Stimulated activated CD4-positive, alpha-beta T cell treated with anti-CD3 and anti-CD28 coated beads, Interleukin-2, amount 100 ng/mL, for 24 hours (primary cell): ENCODE measurements around the gene CFD.
"Not testable (repeated sequence)": the region's sequence is repeated elsewhere in the genome, so short reads cannot be mapped to it uniquely, and the experiment has no call there.

ENCODE experiments used
- DNase-seq, 2 donors: peaks; one replicate each; pipeline ENCODE4 v3.0.0-alpha.2; 2020

The CFD gene

GRCh38 chr19:825897-826644 is 33.4 kb upstream of the CFD start:
- no peak for DNase-seq

DNA sequence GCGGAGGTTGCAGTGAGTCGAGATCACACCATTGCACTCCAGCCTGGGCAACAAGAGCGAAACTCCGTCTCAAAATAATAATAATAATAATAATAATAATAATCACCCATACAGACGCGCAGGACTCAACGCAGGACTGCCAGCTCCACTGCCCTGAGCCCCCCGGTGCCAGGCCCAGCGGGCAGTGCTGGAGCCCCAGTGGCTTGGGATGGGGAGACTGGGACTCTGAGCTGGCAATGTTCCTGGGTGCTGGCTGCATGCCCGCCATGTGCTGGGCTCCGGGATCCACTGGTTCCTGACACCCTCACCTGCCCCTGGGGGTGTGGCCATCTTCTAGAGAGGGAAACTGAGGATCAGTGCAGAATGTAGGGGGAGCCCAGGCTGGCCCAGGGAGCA is 32.2 kb upstream of the CFD start:
- no peak for DNase-seq

DNA sequence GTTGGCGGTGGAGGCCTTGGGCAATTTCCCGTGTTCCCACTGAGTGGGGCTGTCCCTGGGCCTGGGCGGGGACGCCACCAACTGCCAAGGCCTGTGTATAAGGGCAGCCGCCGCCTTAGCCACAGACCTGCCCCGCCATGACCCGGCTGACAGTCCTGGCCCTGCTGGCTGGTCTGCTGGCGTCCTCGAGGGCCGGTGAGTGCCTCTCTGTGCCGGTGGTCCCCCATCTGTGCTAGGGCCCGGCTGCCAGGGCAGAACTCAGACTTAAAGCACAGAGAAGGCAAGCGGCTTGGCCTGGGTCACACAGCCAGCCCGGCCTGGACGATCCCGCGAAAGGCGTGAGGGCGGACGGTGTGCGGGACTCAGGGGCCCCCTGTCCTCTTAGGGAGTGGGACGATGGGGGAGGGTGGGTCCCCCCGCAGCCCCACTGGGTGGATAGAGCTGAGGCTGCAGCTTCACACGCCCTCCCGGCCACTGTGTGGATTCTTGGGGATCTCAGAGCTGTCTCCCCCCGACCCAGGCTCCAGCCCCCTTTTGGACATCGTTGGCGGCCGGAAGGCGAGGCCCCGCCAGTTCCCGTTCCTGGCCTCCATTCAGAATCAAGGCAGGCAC is 31.6 kb upstream of the CFD start, which contains the start of gene AZU1:
Gene AZU1 (plus strand): TSS at position 128 of the 612 bp plus-strand sequence. CDS start 10 bp downstream, at position 138.
- DNase-seq, result no peak

DNA sequence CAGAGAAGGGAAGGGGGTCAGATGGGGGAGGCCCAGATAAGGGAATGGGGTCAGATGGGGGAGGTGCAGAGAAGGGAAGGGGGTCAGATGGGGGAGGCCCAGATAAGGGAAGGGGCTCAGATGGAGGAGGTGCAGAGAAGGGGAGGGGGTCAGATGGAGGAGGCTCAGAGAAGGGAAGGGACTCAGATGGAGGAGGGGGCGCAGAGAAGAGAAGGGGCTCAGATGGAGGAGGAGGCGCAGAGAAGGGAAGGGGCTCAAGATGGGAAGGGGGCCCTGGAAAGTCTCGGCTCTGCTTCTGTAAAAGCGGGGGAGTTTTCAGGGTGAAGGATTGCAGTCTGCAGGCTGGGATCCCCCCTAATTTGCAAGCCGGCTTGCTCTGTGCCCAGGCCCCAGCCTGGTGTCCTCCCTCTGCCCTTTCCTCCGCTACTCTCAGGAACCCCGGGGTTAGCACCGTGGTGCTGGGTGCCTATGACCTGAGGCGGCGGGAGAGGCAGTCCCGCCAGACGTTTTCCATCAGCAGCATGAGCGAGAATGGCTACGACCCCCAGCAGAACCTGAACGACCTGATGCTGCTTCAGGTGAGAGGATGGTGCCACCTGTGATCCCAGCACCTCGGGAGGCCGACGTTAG is 30.2 kb upstream of the CFD start:
- DNase-seq, result no peak

- DNase-seq, result no peak
Measured at GRCh38 chr19:831407-832369, 27.8 kb upstream of the CFD start.

- no peak for DNase-seq
Measured at GRCh38 chr19:834216-834615, 25.2 kb upstream of the CFD start.

DNA sequence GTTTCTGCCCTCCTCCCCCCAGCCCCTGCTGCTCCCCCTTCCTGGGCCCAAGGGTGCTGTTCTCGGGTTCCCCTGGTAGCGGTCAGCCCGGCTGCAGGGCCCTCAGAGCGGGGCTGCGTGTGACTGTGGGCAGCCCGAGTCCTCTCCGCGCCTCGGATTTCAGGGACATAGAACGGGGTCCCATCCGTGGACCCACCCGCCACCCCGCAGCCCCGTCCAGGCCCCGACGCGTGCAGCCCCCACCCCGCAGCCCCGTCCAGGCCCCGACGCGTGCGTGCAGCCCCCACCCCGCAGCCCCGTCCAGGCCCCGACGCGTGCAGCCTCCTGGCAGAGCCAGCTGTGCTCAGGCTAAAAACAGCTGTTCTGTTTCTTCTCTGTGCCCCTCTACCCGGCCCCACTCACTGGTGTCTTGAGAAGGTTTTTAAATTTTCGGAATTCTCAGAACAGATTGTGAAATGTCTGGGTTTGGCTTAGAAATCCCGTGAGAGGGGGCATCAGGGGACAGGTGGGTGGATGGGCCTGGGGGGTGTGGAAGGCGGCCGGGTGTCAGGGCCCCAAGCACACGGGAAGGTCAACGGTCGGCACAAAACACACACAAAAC is 24.2 kb upstream of the CFD start:
- no peak for DNase-seq

GRCh38 chr19:840519-841206 is 18.8 kb upstream of the CFD start, which contains the start of gene PRTN3:
TSS of gene PRTN3 (plus strand) at chr19:840999. CDS start at chr19:841009, 10 bp downstream.
- no peak for DNase-seq

GRCh38 chr19:842802-843179 is 16.7 kb upstream of the CFD start:
- DNase-seq, result not testable (repeated sequence)

- DNase-seq, result no peak
Measured at GRCh38 chr19:843180-843835, 16.2 kb upstream of the CFD start.

DNA sequence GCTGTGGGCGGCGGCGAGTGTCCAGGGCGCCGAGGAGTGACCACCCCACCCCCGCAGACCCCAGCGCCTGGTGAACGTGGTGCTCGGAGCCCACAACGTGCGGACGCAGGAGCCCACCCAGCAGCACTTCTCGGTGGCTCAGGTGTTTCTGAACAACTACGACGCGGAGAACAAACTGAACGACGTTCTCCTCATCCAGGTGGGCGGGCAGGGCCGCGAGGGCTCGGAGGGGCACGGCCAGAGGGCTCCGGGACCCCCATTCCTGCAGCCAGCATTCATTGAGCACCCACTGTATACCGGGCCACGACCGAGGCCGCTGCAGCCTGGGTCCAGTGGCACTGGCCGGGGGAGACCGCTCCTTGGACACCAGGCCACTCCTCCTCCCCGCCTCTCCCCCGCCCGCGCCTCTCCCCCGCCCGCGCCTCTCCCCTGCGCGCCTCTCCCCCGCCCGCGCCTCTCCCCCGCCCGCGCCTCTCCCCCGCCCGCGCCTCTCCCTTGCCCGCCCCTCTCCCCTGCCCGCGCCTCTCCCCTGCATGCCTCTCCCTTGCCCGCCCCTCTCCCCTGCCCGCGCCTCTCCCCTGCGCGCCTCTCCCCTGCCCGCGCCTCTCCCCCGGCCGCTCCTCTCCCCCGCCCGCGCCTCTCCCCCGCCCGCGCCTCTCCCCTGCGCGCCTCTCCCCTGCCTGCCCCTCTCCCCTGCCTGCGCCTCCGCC is 15.5 kb upstream of the CFD start:
- no peak for DNase-seq

- DNase-seq, result no peak
Measured at GRCh38 chr19:844546-844971, 14.9 kb upstream of the CFD start.

DNA sequence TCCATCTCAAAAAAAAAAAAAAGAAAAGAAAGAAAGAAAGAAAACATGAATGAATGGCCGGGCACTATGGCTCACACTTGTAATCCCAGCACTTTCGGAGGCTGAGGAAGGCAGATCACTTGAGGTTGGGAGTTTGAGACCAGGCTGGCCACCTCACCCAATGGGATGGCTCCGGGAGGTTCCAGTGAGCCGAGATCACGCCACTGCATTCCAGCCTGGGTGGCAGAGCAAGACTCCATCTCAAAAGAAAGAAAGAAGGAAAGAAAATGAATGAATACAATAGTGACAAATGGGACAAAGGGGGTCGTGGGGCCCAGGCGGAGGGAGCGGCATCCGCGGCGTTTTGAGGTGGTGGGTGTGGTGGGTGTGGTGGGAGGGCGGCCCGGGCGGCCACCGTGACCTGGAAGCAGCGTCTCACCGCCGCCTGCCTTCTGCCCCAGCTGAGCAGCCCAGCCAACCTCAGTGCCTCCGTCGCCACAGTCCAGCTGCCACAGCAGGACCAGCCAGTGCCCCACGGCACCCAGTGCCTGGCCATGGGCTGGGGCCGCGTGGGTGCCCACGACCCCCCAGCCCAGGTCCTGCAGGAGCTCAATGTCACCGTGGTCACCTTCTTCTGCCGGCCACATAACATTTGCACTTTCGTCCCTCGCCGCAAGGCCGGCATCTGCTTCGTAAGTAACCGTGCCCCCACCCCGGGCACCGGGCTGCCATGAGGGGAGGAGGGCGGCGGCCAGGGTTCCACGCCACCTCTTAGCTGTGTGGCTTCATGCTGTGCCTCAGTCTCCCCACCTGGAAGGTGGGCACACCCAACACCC is 13.6 kb upstream of the CFD start:
- no peak for DNase-seq

DNA sequence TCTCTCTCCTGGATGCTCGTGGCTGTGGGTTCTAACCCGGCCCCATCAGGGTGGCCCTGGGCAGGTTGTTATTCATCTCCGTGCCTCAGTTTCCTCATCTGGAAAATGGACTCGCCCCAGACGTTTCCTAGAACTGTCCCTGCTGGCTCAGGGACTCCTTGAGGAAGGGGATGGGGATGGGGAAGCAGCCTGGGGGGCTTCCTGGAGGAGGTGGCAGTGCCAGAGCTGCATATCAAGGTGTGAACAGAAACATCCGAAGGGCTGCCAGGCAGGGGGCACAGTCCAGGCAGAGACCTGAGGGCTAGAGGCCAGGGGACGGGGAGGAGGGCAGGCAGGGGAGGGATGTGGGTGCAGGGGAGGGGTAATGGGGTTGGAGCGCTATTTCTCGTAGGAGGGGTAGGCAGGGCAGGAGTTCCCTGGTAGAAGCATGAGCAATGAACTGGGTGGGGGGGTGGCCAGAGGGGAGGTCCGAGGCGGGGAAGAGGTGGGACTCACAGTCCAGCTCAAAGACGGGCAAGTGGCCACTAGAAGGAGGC is 11.0 kb upstream of the CFD start:
- no peak for DNase-seq

- DNase-seq, result not testable (repeated sequence)
Measured at GRCh38 chr19:849195-849594, 10.3 kb upstream of the CFD start.

DNA sequence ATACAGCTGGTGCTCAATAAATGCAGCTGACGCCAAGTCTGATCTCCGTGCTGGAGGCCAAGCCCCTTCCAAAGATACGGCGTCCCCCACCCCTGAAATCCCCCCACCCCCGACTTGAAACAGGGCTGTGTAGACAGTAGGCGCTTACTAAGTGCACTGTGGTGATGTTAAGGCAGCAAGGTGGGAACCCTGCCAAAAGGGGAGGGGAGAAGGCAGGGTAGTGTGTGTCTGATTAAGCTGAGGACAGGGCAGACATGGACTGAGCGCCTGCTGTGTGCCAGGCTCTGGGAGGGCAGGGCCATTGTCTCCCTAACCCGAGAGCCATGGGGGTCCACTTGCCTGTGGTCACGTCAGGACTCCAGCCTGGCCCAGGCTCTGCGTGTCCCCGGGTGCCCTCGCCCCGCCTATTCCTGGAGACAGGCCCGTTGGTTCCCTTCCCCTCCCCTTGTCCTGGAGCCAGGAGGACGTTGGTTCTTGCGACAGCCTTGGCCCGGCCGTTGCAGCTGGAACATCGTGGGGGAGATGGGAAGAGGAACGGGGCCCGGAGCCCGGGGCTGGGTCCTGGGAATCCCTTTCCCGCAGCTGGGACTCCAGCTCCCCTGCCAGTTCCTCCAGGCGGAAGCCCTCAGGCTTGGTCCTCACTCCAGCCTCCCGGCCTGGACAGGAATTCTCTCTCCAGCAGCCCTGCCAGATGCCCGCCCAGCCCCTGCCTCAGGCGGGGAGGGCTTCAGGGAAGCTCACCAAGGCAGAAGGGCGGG is 9.1 kb upstream of the CFD start:
- DNase-seq, result no peak

- DNase-seq, result no peak
Measured at GRCh38 chr19:850979-851335, 8.5 kb upstream of the CFD start.

DNA sequence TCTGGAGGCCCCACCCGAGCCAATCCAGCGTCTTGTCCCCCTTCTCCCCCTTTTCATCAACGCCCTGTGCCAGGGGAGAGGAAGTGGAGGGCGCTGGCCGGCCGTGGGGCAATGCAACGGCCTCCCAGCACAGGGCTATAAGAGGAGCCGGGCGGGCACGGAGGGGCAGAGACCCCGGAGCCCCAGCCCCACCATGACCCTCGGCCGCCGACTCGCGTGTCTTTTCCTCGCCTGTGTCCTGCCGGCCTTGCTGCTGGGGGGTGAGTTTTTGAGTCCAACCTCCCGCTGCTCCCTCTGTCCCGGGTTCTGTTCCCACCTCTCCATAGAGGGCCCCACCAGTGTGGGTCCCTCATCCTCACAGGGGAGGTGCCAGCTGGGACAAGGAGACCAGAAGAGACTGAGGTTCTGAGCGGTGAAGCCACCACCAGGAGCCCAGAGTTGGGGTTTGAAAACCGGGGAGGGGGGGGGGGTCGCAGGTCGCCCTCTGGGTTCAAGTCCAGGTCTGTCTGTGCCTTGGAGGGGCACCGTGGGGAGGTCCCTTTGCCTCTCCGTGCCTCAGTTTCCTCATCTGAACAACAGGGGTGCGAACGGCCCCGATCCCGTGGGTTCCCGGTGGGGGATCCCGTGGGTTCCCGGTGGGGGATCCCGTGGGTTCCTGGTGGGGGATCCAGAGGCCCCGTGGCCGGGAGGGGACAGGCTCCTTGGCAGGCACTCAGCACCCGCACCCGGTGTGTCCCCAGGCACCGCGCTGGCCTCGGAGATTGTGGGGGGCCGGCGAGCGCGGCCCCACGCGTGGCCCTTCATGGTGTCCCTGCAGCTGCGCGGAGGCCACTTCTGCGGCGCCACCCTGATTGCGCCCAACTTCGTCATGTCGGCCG is 7.1 kb upstream of the CFD start, which contains the start of gene ELANE:
Gene ELANE (plus strand): TSS at position 168 of the 878 bp plus-strand sequence. CDS start 26 bp downstream, at position 194.
- DNase-seq, result no peak
